Left hindlimb (tissue), 1 donor: Measurements from ENCODE around the gene PCP4.

Experiments
- DNase-seq: peaks from one replicate; pipeline ENCODE4 v3.0.0-alpha.2; 2018

Gene PCP4

DNA sequence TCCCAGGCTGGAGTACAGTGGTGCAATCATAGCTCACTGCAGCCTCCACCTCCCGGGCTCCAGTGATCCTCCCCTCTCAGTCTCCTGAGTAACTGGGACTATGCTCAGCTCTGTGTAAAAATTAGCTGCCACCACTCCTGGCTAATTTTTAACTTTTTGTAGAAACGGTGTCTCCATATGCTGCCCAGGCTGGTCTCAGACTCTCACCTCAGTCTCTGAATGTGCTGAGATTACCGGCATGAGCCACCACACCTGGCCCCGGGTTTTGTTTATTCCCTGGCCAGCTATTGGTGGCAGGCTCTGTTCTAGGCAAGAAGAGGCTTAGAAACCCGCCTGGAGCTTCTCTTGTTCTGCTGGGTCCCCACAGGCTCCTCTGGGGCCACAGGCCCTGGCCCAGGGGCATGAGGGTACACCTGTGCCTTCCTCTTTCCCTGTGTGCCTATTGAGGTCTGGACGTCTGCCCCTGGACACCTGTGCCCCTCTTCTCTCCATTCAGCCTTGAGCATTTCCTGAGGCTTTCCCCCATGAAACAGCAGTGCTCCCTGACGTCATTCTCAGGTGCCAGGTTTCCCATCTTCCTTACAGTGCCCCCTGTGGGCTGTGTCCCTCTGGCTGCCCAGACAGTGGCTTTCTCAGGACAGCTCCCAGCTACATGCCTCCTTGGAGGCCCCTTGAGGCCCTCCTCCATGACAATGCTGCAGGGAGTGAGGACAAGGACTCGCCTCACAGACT is 57.5 kb downstream of the PCP4 start:
- DNase-seq, result no peak

DNA sequence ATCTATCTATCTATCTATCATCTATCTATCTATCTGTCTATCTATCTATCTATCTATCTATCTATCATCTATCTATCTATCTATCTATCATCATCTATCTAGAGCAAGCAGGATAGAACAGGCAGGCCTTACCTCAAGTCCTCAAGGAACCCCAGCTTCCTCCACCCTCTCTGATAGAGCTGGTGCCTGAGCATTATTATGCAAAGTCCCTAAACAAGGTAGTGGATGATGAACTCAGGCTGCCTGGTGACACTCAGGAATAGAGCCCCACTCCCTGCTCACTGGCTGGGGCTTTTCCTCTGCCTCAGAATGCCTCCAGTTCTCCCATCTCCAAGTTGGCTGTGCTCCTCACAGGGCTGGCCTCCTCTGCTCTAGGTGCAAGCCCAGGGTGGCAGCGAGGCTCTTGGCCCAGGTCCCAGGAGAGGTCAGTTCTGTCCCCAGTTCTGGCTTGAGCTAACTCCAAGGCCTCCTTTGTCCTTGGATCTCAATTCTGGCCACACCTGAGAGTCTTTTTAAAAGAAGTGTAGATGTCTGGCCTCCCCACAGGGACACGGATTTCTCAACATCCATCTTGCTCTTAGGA is 60.2 kb downstream of the PCP4 start:
- DNase-seq, result no peak

DNA sequence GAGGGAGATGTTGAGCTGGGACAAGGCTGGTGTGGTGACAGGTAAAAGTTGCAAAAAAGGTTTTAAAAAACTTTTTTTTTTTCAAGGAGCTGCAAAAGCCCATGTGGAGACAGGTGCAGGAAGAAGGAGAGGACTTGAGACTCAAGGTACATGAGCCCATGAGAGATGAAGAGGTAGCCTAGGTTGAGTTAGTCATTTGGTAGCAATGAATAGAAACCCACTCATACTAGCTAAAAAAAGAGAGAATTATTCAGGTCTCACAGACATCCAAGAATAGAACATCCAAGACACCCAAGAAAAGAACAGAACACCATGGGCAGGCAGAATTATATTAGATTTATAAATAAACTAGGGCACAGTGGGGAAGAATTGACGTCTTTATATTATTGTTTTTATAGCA is 65.1 kb downstream of the PCP4 start:
- no peak for DNase-seq

DNA sequence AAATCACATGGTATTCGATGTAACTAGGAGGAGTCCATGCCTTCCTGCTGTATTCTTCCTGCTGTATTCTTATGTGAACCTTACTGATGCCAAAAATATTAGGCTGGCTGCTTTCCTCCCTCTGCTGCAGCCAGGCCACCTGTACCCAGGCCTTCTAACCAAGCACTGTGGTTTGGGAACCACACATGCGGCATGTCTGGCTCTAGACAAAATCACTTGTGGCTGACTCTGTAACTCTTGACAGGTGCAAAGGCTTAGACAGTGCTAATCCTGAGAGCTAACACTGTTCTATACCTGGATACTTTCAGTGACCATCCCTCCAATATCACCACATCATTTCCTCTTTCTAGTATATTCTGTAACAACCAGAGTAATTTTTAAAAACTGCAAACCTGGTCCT is 67.7 kb downstream of the PCP4 start:
- DNase-seq, result no peak

DNA sequence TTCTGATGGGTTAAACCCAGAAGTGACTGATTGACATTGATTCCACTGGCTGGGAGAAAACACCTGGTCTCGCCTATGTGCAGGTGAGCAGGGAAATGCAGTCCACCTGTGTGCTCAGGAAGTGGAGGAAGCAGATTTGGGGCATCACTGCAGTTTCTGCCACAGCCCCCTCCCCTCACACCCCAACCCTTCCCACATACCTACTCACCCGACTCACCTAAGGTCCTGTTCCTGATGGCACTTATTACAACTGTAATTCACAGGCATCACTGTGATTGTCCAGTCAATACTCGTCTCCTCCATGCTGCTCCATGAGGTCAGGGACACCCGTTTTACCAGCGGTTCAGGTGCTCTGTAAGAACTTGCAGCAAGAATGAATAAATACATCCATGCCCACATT is 68.5 kb downstream of the PCP4 start:
- no peak for DNase-seq

DNA sequence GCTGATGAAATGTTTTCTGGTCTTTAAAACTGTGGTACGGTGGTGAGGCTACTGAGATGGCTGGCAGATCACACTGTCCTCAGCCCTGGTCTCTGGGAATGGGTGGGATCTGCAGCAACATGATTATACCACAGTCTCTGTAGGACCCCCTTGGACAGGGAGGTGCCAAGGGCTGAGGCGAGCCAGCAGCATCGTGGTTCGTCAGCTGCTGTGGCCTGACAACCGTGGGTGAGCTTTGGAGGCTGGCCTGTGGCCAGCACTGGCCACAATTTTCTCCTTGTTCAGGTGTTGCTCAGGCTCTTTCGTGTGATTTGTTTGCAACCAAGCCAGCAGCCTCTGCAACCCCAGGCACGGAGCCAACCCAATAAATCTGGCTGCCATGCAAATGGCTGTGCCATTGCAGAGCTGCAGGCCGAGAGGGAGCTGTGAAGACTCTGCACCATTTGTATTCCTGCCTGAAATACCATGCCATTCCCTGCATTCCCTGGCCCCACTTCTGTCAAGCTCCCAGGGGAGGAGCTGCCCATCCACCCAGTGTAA is 70.9 kb downstream of the PCP4 start:
- no peak for DNase-seq

DNA sequence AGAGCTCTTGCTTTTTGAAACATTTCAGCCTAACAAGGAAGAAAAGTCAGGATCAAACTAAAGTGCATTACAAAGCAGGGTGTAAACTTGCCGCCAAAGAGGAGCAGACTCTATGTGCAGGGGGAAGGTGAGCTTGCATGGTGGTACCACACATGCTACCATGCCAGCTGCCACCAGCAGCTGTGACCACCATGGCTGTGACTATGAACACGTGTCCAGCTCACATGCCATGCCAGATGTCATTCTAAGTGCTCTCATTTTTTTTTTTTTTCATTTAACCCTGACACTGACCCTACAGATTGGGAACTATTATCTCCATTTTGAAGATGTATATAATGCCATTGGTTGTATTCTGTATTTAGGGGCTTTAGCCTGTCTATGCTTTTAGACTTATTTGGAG is 79.0 kb downstream of the PCP4 start:
- DNase-seq, result no peak

DNA sequence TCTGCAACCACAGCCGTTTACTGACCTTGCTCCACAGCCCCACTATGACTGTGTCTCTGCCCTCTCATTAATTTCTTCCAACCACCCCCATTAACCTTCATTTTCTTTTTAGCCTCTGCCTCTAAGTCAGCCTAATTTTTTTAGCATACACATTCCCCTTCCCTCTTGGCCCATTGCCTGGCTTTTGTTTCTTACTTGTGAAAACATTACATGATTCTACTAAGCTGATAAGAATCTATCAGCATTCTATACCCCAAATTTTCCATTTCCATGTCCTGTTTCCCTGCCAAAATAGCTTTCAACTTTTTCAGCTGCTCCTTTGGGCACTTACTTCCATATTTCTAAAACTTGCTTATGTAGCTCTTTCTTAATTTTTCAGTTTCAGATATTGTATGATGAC is 79.8 kb downstream of the PCP4 start:
- DNase-seq, result no peak

DNA sequence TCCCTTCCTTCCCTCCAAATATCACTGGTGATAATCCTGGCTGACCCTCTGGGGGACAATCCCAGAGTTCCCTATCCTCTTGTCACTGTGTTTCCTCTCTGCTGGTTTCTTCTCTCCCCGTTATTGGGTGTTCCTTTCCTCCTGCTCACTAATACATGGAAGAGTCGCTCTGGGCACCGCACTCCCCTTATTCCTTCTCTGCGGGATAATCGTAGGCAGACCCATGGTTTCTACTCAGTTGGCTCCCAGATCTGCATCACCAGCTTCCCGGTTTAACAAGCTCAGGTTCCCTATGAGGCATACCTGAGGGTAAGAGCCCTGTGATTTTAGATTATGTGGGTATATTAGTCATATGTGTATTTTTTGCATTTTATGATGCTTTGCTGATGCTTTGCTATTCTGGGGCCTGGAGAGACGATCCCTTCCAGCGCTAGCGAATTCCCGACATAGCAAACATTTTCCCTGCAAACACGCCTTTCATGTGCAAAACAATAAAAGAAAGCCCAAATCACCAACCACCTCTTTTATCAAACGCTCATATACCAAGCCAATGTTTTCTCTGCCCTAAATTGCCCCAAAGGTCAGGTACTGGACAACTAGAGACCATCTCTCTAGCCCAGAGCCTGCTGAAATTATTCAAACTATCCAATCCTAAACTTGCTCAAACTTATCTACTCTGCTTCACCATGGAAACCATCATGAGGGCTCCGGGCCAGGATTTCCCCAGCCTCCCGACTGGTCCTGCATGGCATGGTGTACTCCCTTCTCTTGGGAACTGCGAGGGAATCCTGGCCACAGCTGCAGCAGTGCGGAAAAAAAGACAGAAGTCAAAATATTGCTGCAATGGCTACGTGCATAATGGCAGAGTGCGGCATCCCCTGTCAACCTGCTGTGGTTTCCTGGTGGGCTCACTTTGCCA is 84.2 kb downstream of the PCP4 start:
- DNase-seq, result no peak

DNA sequence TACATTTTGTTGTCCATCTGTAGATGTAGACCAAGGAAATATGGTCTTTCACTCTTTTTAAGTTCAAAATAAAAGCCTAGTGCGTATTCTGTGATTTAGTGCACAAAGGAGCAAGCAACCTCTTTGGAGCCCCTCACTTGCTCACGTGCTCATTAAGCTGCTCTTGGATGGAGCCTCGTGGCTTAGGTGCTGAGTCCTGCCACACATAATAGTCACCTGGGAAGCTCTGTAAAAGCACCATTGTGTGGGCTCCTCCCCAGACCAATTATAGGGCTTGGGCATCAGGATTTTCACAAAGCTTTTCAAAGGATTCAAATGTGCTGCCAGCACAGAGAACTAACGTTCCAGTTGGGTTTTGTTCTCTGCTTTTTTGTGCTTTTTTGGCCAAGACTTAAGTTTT is 85.0 kb downstream of the PCP4 start:
- DNase-seq, result no peak

DNA sequence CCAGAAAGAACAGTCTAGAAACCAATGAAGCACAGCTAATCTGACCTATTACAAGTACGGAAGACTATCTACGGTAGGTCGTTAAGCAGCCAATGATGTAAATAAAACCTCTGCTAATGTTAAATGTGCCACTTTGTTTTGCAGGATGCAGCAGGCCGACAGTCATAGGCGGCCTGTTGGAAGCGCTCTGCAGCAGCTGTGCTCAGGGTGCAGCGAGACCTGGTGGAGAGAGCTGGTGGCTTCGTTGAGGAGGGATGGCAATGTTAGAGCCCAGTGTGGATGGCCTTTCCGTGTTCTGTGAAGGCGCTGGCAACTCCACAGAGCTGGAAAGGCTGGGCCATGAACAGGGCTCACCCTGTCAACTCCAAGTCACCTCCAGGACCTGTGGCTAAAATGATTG is 87.3 kb downstream of the PCP4 start:
- no peak for DNase-seq

DNA sequence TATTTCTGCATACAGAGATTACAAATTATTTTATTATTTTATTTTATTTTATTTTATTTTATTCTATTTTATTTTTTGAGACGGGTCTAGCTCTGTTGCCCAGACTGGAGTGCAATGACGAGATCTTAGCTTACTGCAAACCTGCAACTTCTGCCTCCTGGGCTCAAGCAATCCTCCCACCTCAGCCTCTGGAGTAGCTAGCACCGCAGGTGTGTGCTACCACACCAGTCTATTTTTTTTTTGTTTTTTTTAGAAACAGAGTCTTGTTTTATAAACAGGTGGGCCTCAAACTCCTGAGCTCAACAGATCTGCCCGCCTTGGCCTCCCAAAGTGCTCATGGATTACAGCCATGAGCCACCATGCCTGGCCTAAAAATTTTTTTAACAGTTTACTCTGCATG is 88.1 kb downstream of the PCP4 start:
- no peak for DNase-seq

DNA sequence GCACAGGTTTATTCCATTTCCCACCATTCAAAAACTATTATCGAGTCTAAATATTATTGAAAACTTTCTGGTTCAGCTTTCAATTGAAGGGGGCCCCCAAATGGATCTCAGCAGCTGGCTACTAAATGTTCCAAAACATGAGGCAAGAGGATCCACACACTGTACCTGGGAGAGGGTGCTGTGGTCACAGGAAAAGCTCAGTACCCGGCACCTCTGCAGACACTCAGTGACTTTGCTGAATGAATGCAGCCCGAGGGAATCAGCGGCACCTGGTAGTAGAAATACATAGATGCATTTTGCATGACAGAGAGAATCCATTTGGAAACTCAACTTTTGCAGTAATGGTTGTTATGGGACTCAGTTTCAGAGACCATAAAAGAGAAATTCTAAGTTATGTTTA is 89.3 kb downstream of the PCP4 start:
- DNase-seq, result no peak

DNA sequence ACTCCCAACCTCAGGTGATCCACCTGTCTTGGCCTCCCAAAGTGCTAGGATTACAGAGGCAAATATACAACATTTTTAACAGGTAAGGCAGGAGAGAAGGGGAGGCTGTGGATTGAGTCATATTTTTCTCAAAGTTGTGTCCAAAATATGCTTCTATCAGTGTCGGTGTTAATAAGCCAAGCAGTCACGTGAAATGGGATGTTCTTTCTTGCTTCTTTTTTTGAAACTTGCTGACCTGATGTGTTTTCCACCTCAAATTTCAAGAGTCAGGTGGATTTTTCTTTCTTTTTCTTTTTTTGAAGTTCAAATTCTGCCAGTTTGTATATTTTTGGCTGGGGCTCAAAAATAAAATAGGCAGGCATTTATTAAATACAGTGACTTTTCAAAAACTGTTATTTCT is 91.5 kb downstream of the PCP4 start:
- no peak for DNase-seq

DNA sequence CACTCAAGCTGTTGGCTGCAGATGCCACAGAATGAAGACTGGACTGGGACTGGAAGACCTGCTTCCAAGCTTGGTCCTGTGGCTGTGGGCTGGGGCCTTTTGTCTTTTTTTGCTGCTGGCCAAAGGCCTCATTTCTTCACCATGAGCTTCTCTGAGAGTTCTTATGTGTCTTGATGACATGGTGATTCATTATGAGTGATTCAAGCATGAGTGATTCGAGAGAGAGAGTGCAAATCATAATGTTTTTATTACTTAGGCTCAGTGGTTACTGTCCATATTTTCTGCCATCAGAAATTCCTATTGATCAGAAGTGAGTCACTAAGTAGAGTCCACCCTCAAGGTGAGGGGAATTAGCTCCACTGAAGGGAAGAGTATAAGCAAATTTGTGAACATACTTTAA is 94.0 kb downstream of the PCP4 start:
- no peak for DNase-seq

DNA sequence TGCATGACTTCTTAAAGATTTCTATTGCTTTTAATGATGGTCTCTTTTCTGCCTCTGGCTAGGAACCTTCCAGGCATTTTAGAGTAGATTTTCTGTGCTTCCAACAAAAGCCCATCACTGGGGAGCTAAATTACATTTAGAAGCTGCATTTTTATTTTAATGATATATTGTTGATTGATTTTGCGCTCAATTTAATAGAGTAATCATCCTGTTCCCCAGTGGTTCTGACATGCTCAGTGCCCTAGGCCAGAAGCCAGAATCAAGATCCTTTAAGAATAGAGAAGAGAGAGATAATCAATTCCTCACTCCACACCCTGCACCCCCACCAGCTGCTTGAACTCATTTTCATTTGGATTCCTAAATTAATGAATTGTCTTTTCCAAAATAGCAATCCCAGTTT is 97.8 kb downstream of the PCP4 start:
- no peak for DNase-seq

DNA sequence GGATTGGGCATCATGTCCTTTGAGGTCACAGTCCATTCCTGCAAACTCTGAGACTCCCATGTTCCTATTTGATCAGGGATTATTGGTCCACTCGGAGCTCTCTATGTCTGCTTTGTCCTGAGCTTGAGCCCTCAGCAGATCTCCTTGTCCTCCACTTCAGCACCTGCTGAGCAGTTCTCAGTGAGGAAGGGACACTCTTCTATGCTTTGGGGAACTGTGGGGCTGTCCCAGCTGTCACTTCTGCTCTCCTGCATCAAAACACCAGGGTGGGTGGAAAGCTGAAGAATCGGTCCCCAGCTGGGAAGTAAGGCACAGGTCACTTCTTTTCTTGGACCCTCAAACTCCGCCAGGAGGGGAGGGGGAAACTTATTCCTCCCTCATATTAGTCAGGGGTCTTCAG is 99.5 kb downstream of the PCP4 start:
- DNase-seq, result no peak

DNA sequence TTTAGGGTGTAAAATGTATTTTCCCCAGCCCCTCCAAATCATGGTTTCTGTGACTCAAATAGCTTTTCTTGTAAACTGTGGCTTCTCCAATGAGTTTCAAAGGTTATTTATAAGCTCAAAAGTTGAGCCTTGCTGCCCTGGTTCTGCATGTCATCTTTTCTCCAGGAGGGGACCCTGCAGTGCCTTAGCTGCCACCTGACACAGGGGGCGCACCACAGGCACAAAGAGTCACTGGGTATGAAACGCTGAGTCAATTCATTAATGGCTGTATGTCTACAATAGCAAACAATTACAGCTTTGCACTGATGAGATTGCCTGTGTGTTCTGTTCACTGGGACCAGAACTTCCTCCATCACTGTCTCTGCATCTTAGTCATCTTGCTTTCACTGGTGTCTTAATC is 100.8 kb downstream of the PCP4 start:
- DNase-seq, result no peak

DNA sequence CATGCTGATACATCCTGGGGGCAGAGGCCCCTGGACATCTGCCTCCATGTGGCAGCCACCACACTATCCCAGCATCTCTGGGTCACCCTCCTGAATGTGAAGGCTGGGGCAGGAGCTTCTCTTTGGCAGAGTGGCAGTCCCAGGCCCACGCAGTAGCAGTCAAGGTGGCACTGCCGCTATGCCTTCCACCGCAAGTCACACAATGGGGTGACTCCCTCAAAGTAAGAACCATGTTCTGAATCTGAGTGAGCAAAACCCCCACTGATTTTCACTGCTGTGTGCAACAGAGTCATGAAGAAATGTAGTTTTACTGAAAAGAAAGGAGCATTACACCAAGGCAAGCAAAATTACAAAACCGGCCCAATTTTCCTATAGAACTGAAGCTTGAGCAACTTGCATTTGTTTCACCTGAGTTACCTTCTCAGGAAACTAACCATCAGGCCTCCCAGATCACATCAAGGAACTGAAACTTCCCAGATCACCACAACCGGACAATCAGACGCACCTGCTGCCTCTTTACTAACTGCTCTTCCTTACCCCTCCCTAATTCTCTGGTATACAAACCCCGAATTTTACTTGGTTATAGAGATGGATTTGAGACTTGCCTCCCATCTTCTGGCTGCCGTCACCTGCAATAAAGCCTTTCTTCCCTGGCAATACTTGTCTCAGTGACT is 102.6 kb downstream of the PCP4 start:
- no peak for DNase-seq

DNA sequence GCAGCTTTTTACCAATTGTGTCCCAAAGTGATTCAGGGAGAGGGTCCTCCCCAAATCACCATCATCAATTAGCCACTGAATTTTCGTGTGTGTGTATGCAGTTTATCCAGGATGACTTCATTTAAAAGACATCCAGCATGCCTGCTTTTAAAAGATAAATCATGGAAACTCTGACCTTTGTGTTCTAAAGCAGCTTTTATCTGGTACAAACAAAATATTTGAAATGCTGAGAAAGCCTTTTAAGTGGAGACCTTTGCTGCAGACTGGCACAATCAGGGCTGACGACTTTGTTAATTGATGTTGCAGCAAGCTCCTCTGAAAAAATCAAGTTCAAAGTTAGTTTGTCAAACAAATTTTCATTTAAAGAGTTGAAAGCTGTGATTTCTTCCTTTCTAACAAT is 104.7 kb downstream of the PCP4 start:
- DNase-seq, result no peak

DNA sequence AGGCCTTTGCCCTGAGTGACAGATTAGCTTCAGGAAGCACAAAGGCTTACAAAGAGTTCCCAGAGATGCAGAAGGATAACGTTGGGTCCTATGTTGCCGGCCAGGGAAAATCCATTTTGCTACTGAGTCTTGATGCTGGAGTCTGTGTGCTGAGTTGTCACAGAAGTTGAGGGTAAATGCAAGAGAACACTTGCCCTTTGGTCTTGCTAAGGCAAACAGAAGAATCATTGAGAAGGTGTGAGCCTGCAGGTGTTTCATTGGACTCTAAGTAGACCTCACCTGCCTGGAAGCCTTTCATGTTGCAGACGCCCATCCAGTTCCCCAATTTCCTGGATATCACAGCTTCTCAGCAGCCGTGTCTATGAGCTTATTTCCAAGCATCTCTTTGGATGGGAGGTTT is 105.2 kb downstream of the PCP4 start:
- no peak for DNase-seq

DNA sequence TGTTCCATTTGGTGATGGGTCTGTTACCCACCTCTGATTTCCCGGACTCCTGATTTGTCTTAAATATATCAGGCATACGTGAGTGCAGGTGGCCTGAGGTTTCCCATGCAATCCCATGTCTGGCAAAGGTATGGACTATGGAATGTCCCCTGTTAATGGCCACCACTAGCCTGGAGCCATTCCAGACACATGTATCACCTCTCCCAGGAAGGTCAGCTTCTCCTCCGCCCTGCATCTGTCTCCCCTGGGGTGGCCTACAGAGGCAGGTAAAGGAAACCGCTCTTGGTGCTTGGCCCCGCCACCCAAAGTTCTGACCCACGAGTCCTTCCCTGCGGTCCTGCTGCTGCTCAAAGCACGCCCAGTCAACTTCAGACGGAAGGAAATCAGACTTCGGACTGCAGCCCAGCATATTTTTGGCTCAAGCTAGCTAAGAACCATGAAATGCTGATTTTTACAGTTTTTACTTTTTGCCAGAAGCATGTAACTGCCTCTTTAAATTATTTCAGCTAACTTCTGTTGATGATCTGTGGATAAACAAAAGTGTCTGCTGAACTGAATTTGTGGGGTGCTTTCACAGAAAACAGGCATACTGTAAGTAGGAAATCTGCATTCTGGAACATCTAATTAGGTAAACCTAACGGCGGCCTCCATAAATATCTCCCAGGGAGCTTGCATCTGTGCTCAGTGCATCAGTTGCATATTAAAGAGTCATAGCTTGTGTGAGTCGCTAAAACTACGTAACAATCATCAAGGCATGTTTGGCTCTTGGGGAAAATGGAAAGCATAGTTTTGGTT is 105.9 kb downstream of the PCP4 start:
- no peak for DNase-seq
